ENCODE measurements around the gene PGM2L1.

The PGM2L1 gene

DNA sequence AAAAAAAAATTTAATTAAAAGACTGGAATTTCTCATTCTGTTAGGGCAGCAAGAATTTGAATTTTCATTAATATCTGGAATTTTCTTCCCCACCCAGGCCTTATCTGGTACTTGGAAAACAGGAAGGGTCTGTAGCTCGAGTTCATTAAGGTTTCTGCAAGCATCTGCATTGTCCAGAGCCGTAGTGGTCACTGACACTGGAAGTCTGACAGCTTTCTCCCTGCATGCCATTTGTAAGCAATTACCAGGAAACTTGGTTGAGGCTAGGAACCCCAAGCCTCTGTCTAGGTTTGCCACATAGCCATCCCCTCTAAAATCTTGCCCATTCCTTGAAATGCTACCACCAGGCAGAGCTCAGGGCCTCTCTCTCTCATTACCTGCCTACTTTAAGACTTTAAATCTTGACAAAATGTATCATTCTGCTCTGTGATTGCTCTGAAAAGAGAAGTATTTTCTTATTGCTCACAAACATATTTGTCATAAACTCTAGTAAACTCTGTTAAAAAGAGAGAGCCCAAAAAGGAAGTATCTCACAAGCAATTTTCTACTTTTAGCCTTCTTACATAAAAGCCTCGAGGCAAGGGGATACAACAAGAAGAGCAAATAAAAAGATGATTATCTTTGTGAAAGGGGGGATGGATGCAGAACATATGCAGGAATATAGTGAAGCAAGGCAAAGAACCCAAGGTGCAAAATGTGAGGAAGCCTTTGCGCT, 5.5 kb upstream of the PGM2L1 start:
- Histone ChIP-seq H3K4me1 (ENCODE audit: control insufficient read depth, insufficient read depth, low read length) (no peaks in the 10 kb centered on the region), H3K9me3 (ENCODE audit: control insufficient read depth, insufficient read depth, low read depth, low read length) (no peaks in the 10 kb centered on the region), H3K27ac (ENCODE audit: extremely low read depth, low read depth, low read length) (no peak overlapping the region), H3K36me3 (ENCODE audit: control insufficient read depth in 2 of 2, insufficient read depth in 1 of 2, low read length in 2 of 2) (no peaks in the 10 kb centered on the region), H3K4me3 (ENCODE audit: low read depth, low read length) (no peak overlapping the region)
- TF ChIP-seq, protein P1, sequence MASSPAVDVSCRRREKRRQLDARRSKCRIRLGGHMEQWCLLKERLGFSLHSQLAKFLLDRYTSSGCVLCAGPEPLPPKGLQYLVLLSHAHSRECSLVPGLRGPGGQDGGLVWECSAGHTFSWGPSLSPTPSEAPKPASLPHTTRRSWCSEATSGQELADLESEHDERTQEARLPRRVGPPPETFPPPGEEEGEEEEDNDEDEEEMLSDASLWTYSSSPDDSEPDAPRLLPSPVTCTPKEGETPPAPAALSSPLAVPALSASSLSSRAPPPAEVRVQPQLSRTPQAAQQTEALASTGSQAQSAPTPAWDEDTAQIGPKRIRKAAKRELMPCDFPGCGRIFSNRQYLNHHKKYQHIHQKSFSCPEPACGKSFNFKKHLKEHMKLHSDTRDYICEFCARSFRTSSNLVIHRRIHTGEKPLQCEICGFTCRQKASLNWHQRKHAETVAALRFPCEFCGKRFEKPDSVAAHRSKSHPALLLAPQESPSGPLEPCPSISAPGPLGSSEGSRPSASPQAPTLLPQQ (tag by site-specific recombination; IDR thresholded peaks at IDR 0.05), result no peak
- no peak for TF ChIP-seq ZNF514 (tag by site-specific recombination; IDR thresholded peaks at IDR 0.05)
- no peak for TF ChIP-seq ZBTB20 (tag by site-specific recombination; IDR thresholded peaks at IDR 0.05)
- TF ChIP-seq GLI4 (tag by site-specific recombination; IDR thresholded peaks at IDR 0.05), result no peak
- TF ChIP-seq ZNF473 (tag by site-specific recombination; IDR thresholded peaks at IDR 0.05), result no peak
- TF ChIP-seq ZBTB7A (tag by site-specific recombination; IDR thresholded peaks at IDR 0.05; ENCODE audit: low read depth), result no peak
- no peak for TF ChIP-seq ZFP41 (tag by site-specific recombination; IDR thresholded peaks at IDR 0.05; ENCODE audit: borderline replicate concordance)
- no peak for TF ChIP-seq ZNF155 (tag by site-specific recombination; IDR thresholded peaks at IDR 0.05)
- ChIA-PET POLR2A (no interaction called here), CTCF (no interaction called here)

DNA sequence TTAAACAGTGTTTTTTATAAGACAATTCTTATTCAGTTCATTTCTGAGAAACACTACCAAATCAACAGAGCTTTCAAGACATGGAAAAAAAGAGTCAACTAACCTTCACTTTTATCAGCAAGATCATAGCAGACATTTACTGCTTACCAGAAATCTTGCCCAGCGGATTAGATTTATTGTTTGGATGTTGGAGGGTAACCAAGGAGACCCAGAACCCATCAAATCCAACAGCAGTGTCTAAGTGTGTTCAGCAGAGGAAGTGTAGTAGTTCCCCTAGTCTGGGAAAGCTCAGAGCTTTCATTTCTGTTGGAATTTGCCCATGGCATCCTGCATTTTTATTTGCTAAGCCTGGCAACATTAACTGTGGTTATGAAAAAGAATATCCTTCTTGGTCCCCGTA, 2.4 kb upstream of the PGM2L1 start:
- no peak overlapping the region for H3K27ac ChIP-seq (ENCODE audit: extremely low read depth, low read depth, low read length)
- no peak overlapping the region for H3K4me3 ChIP-seq (ENCODE audit: low read depth, low read length)
- ChIA-PET POLR2A (no interaction called here), CTCF (interaction anchor here (0.6 to 4.6 kb wide), 3 partner anchors 11 to 1509 kb away, joined by 3 to 28 read pairs (median 3); no protein-coding TSS in a partner anchor)
- no peaks in the 10 kb centered on the region for H3K4me1 ChIP-seq (ENCODE audit: control insufficient read depth, insufficient read depth, low read length)
- TF ChIP-seq SETDB1 (IDR thresholded peaks at IDR 0.05; ENCODE audit: insufficient read length, low read length), result no peak
- no peak for TF ChIP-seq OVOL3 (tag by site-specific recombination; IDR thresholded peaks at IDR 0.05)
- TF ChIP-seq ZNF785 (tag by site-specific recombination; IDR thresholded peaks at IDR 0.05), result no peak
- H3K9me3 ChIP-seq (ENCODE audit: control insufficient read depth, insufficient read depth, low read depth, low read length), result no peaks in the 10 kb centered on the region
- H3K36me3 ChIP-seq (ENCODE audit: control insufficient read depth in 2 of 2, insufficient read depth in 1 of 2, low read length in 2 of 2), result no peaks in the 10 kb centered on the region

DNA sequence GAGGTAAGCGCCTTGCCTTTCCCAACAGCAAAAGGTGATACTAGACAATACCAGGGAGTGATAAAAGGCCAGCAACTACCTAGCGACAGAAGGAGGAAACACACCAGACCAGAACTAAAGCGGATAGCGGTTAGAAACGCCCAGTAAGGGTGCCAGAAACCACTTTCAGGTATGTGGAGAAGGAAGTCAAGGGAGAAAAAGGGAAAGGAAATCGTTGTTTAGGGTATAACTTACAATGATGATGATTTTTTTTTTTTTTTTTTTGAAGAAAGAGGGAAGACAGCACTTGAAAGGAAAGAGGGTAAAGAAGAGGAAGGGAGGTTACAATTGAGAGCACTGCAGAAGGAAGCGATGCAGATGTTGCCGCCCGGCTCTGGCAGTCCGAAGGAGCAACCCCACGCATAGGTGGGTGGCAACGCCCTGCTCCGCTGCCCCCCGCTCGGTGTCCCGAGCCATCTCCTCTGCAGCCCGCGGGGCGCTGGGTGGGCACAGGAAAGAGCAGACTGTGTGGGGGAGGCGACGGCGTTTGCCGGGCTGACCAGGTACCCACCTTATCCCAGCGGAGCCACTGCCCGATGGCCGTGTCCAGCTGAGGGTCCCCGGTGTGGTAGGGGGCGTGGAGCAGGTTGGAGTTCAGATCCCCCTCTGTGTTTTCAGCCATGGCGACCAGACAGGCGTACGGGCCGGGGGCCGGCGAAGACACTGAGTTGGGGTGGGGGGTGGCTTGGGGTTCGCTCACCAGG, 561 bp downstream of the PGM2L1 start:
- peak overlapping the region; percentile 90 for H3K4me3 ChIP-seq (ENCODE audit: low read depth, low read length)
- ChIA-PET POLR2A (interaction anchor here (1.5 to 3.3 kb wide), 3 partner anchors 10 to 96 kb away, joined by 4 to 22 read pairs (median 4); partner anchors contain the start of gene LIPT2), CTCF (interaction anchor here (0.6 to 4.6 kb wide), 5 partner anchors 8 to 385 kb away, joined by 3 to 28 read pairs (median 5); no protein-coding TSS in a partner anchor)
- no peaks in the 10 kb centered on the region for H3K9me3 ChIP-seq (ENCODE audit: control insufficient read depth, insufficient read depth, low read depth, low read length)
- H3K4me1 ChIP-seq (ENCODE audit: control insufficient read depth, insufficient read depth, low read length), result no peaks in the 10 kb centered on the region
- H3K27ac ChIP-seq (ENCODE audit: extremely low read depth, low read depth, low read length), result peak overlapping the region; percentile 38; the same call in 1 of the 2 replicates
- no peaks in the 10 kb centered on the region for H3K36me3 ChIP-seq (ENCODE audit: control insufficient read depth in 2 of 2, insufficient read depth in 1 of 2, low read length in 2 of 2)
- no peak for TF ChIP-seq ZNF114 (tag by site-specific recombination; IDR thresholded peaks at IDR 0.05)
- TF ChIP-seq ZNF600 (tag by site-specific recombination; IDR thresholded peaks at IDR 0.05), result peak; percentile 55
- no peak for TF ChIP-seq BCL11A (tag by site-specific recombination; IDR thresholded peaks at IDR 0.05; ENCODE audit: low read depth)
- TF ChIP-seq SALL2 (tag by site-specific recombination; IDR thresholded peaks at IDR 0.05; ENCODE audit: borderline replicate concordance), result no peak
- TF ChIP-seq SP2 (tag by site-specific recombination; IDR thresholded peaks at IDR 0.05), result peak; percentile 29
- peak; percentile 71 for TF ChIP-seq ZIC2 (tag by site-specific recombination; IDR thresholded peaks at IDR 0.05)
- peak; percentile 32 for TF ChIP-seq ZBTB20 (tag by site-specific recombination; IDR thresholded peaks at IDR 0.05)
- TF ChIP-seq, protein P2, sequence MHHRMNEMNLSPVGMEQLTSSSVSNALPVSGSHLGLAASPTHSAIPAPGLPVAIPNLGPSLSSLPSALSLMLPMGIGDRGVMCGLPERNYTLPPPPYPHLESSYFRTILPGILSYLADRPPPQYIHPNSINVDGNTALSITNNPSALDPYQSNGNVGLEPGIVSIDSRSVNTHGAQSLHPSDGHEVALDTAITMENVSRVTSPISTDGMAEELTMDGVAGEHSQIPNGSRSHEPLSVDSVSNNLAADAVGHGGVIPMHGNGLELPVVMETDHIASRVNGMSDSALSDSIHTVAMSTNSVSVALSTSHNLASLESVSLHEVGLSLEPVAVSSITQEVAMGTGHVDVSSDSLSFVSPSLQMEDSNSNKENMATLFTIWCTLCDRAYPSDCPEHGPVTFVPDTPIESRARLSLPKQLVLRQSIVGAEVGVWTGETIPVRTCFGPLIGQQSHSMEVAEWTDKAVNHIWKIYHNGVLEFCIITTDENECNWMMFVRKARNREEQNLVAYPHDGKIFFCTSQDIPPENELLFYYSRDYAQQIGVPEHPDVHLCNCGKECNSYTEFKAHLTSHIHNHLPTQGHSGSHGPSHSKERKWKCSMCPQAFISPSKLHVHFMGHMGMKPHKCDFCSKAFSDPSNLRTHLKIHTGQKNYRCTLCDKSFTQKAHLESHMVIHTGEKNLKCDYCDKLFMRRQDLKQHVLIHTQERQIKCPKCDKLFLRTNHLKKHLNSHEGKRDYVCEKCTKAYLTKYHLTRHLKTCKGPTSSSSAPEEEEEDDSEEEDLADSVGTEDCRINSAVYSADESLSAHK (tag by site-specific recombination; IDR thresholded peaks at IDR 0.05), result peak; percentile 99
- TF ChIP-seq, protein P3, sequence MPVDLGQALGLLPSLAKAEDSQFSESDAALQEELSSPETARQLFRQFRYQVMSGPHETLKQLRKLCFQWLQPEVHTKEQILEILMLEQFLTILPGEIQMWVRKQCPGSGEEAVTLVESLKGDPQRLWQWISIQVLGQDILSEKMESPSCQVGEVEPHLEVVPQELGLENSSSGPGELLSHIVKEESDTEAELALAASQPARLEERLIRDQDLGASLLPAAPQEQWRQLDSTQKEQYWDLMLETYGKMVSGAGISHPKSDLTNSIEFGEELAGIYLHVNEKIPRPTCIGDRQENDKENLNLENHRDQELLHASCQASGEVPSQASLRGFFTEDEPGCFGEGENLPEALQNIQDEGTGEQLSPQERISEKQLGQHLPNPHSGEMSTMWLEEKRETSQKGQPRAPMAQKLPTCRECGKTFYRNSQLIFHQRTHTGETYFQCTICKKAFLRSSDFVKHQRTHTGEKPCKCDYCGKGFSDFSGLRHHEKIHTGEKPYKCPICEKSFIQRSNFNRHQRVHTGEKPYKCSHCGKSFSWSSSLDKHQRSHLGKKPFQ (tag by site-specific recombination; IDR thresholded peaks at IDR 0.05), result no peak
- TF ChIP-seq, protein P4, sequence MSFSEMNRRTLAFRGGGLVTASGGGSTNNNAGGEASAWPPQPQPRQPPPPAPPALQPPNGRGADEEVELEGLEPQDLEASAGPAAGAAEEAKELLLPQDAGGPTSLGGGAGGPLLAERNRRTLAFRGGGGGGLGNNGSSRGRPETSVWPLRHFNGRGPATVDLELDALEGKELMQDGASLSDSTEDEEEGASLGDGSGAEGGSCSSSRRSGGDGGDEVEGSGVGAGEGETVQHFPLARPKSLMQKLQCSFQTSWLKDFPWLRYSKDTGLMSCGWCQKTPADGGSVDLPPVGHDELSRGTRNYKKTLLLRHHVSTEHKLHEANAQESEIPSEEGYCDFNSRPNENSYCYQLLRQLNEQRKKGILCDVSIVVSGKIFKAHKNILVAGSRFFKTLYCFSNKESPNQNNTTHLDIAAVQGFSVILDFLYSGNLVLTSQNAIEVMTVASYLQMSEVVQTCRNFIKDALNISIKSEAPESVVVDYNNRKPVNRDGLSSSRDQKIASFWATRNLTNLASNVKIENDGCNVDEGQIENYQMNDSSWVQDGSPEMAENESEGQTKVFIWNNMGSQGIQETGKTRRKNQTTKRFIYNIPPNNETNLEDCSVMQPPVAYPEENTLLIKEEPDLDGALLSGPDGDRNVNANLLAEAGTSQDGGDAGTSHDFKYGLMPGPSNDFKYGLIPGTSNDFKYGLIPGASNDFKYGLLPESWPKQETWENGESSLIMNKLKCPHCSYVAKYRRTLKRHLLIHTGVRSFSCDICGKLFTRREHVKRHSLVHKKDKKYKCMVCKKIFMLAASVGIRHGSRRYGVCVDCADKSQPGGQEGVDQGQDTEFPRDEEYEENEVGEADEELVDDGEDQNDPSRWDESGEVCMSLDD (tag by site-specific recombination; IDR thresholded peaks at IDR 0.05), result peak; percentile 61; the same call in 1 of the 2 replicates
- no peak for TF ChIP-seq ZNF19 (tag by site-specific recombination; IDR thresholded peaks at IDR 0.05; ENCODE audit: low read depth)
- TF ChIP-seq KLF8 (tag by site-specific recombination; IDR thresholded peaks at IDR 0.05), result no peak

All from HEK293 (cell line).